ENCODE results near the gene LGR4. TPM values are rescaled to one million over a fixed set of nuclear protein-coding genes. Genes with fewer than 3 reads are reported as not detected.
A peak's percentile ranks its signal among the peaks of the same experiment; 100 is the strongest.

Gene LGR4
- total and polyA plus RNA-seq, 2 donors from 2014 or later = 22.7 to 109 TPM

DNA sequence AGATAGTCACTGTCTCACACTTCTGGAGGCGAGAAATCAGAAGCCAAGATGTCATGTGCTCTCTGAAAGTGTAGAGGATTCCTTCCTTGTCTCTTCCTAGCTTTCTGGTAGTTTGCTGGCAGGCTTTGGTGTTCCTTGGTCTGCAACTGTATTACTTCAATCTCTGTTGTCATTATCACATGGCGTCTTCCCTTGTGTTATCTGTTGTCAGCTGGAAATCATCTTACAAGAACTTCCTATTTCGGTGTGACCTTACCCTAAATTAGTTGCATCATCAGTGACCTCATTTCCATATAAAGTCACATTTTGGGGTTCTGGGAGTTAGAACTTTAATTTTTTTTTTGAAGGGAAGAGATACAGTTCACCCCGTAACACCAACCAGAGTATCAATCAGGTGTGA, 37.3 kb upstream of the LGR4 start:
- peaks cover 0 to 9% (median 0%) of the 10 kb centered on the region in 3 donors for H3K4me1 ChIP-seq (ENCODE audit: control insufficient read depth in 2 of 3, insufficient read depth in 2 of 3, low read depth in 1 of 3, low read length in 3 of 3)
- no peak overlapping the region for H3K9ac ChIP-seq (ENCODE audit: low read length in 3 of 3)
- DNase-seq (no peak), FAIRE-seq (no peak)
- intact Hi-C loops (cut with DNase I) = no loop called here
- no peak overlapping the region for H3K4me3 ChIP-seq (ENCODE audit: low read length in 3 of 3)
- TF ChIP-seq CTCF (IDR thresholded peaks at IDR 0.05; ENCODE audit: borderline replicate concordance, extremely low read depth, insufficient read depth) = no peak
- no peaks in the 10 kb centered on the region for H3K36me3 ChIP-seq (ENCODE audit: control insufficient read depth in 2 of 3, insufficient read depth in 3 of 3, low read length in 3 of 3)
- no peak overlapping the region for H3K27ac ChIP-seq (ENCODE audit: low read depth in 2 of 2, low read length in 2 of 2)
- no peaks in the 10 kb centered on the region for H3K27me3 ChIP-seq (ENCODE audit: control insufficient read depth, insufficient read depth, low read length)
- no peaks in the 10 kb centered on the region for H3K9me3 ChIP-seq (ENCODE audit: control insufficient read depth in 2 of 3, insufficient read depth in 1 of 3, low read length in 3 of 3)

DNA sequence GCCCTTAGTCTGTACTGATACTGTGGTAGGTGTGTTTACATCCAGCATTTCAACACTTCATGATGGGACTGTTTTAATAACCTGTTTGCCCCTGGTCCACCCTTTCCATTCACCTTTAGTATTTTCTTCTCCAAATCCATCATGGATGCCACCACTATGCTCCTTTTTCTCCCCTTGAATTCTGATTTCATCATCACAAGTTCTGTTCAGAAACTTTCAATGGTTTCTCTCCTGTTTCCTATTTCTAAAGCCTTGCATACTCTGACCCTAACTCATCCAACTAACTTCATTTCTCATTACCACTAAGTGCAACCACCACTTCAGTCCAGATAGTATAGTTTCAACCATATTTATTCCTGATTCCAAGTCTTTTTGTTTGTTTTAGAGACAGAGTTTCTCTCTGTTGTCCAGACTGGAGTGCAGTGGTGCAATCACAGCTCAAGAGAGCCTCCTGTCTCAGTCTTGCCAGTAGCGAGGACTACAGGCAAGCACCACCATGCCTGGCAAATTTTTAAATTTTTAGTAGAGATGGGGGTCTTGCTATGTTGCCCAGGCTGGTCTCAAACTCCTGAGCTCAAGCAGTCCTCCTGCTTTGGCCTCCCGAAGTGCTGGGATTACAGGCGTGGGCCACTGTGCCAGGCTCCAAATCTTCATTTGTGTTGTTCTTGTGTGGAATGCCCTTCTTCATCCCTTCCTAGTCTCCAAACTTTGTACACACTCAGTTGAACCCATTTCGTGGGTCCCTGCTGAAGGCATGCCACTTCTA, 35.1 kb upstream of the LGR4 start:
- H3K36me3 ChIP-seq (ENCODE audit: control insufficient read depth in 2 of 3, insufficient read depth in 3 of 3, low read length in 3 of 3) = no peaks in the 10 kb centered on the region
- H3K27me3 ChIP-seq (ENCODE audit: control insufficient read depth, insufficient read depth, low read length) = no peaks in the 10 kb centered on the region
- peaks cover 0 to 9% (median 0%) of the 10 kb centered on the region in 3 donors for H3K4me1 ChIP-seq (ENCODE audit: control insufficient read depth in 2 of 3, insufficient read depth in 2 of 3, low read depth in 1 of 3, low read length in 3 of 3)
- intact Hi-C loops (cut with DNase I) = no loop called here
- DNase-seq (no peak), FAIRE-seq (no peak)
- H3K27ac ChIP-seq (ENCODE audit: low read depth in 2 of 2, low read length in 2 of 2) = no peak overlapping the region
- peak overlapping the region in 2 of 3 donors; percentile 91 to 100 for H3K9ac ChIP-seq (ENCODE audit: low read length in 3 of 3)
- no peaks in the 10 kb centered on the region for H3K9me3 ChIP-seq (ENCODE audit: control insufficient read depth in 2 of 3, insufficient read depth in 1 of 3, low read length in 3 of 3)
- no peak for TF ChIP-seq CTCF (IDR thresholded peaks at IDR 0.05; ENCODE audit: borderline replicate concordance, extremely low read depth, insufficient read depth)
- H3K4me3 ChIP-seq (ENCODE audit: low read length in 3 of 3) = peak overlapping the region; percentile 92 to 100 (median 100)

- DNase-seq (peak; percentile 98 to 99 (median 98)), FAIRE-seq (no peak)
- intact Hi-C loops (cut with DNase I) = no loop called here
- peaks cover 0 to 7% (median 0%) of the 10 kb centered on the region in 3 donors for H3K36me3 ChIP-seq (ENCODE audit: control insufficient read depth in 2 of 3, insufficient read depth in 3 of 3, low read length in 3 of 3)
- peak within 1 kb of the TSS; percentile 92 to 93 for H3K27ac ChIP-seq (ENCODE audit: low read depth in 2 of 2, low read length in 2 of 2)
- TF ChIP-seq CTCF (IDR thresholded peaks at IDR 0.05; ENCODE audit: borderline replicate concordance, extremely low read depth, insufficient read depth) = peak; percentile 8
- H3K4me1 ChIP-seq (ENCODE audit: control insufficient read depth in 2 of 3, insufficient read depth in 2 of 3, low read depth in 1 of 3, low read length in 3 of 3) = peaks cover 0 to 9% (median 0%) of the 10 kb centered on the region in 3 donors
- no peaks in the 10 kb centered on the region for H3K9me3 ChIP-seq (ENCODE audit: control insufficient read depth in 2 of 3, insufficient read depth in 1 of 3, low read length in 3 of 3)
- H3K9ac ChIP-seq (ENCODE audit: low read length in 3 of 3) = peak within 1 kb of the TSS; percentile 91 to 100 (median 100)
- no peaks in the 10 kb centered on the region for H3K27me3 ChIP-seq (ENCODE audit: control insufficient read depth, insufficient read depth, low read length)
- H3K4me3 ChIP-seq (ENCODE audit: low read length in 3 of 3) = peak within 1 kb of the TSS; percentile 92 to 100 (median 100)
Measured at GRCh38 chr11:27506200-27507182, 33.9 kb upstream of the LGR4 start, which contains the start of gene LIN7C. Gene LIN7C (minus strand): TSS chr11:27506769. CDS start chr11:27506752, 17 bp downstream.

Measured in kidney (tissue), 14 donors.